Measurements from ENCODE around the gene TSPYL2.

Gene TSPYL2

DNA sequence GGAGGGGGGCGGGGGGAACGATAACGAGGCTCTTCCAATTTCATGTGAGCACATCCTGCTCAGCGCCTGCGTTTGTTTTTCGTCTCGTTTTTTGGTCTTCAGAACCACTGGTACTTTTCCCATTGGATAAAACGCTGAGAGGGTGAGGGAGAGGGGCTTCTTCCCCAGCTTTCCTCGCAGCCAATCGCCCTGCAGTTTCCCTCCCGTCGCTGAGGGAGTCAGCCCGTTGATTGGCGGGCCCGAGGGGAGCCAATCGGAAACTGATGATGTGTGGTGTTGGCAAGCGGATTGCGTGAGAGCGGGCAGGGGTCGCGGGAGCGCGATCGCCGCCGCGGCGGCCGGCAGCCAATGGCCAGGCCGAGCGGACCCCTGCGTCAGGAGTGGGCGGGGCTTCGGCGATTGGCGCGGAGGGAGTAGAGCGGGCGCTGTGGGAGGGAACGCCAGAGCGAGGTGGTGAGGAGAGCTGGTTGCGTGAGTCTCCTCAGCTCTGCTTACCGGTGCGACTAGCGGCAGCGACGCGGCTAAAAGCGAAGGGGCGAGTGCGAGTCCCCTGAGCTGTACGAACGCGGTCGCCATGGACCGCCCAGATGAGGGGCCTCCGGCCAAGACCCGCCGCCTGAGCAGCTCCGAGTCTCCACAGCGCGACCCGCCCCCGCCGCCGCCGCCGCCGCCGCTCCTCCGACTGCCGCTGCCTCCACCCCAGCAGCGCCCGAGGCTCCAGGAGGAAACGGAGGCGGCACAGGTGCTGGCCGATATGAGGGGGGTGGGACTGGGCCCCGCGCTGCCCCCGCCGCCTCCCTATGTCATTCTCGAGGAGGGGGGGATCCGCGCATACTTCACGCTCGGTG lies at the start of gene TSPYL2:
TSS of gene TSPYL2 (plus strand) at position 443 of the 848 bp plus-strand sequence. CDS start at position 575, 132 bp downstream.
- DNase-seq (ENCODE audit: low read depth) = peak; percentile 95
- TF ChIP-seq POLR2A (IDR thresholded peaks at IDR 0.05; ENCODE audit: extremely low read depth, insufficient read length) (peak; percentile 93), MYC (IDR thresholded peaks at IDR 0.05; ENCODE audit: low read depth, low read length) (no peak), MAX (IDR thresholded peaks at IDR 0.05; ENCODE audit: low read depth, low read length) (peak; percentile 30; the same call in 1 of the 2 replicates), CTCF (IDR thresholded peaks at IDR 0.05; ENCODE audit: low read depth, low read length) (no peak)
- peak within 1 kb of the TSS; percentile 61 for H3K4me3 ChIP-seq (ENCODE audit: low read depth, low read length)

DNA sequence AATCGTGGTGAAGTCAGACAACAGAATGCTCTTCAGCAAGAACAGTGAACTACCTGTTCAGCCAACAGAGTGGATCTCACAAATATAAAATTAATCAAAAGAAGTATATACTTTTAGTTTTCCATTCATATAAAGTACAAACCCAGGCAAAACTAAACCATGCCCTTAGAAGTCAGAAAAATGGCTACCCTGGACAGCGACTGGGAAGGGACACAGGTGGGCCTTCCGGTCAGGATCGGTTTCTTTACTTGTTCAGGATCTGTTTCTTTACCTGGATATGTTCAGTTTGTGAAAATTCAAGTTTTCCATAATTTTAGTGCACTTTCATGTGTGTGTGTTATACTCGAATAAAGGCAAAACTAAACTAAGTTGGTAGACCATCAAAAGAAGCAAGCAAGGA lies 46.0 kb upstream of the TSPYL2 start:
- TF ChIP-seq MYC (IDR thresholded peaks at IDR 0.05; ENCODE audit: low read depth, low read length) = no peak
- no peak for TF ChIP-seq CTCF (IDR thresholded peaks at IDR 0.05; ENCODE audit: low read depth, low read length)
- TF ChIP-seq MAX (IDR thresholded peaks at IDR 0.05; ENCODE audit: low read depth, low read length) = no peak
- no peak for TF ChIP-seq POLR2A (IDR thresholded peaks at IDR 0.05; ENCODE audit: extremely low read depth, insufficient read length)
- no peak overlapping the region for H3K4me3 ChIP-seq (ENCODE audit: low read depth, low read length)
- DNase-seq (ENCODE audit: low read depth) = no peak

DNA sequence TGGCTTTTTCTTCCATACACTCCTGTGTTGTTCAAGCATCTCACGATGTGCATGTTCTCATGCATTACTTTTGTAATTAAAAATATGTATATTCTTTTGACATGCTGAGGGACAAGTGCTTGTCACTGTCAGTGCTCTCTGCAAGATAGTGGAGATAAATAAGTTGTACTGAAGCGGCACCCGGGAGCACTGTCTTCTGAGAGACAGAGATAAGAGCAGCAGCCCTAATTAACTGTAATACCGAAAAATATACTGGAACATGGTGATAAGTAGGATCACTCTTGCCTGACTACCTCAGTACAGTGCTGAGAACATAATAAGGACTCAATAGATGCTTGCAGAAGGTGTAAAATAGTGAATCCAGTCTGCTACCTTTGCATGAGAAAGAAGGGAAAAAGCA lies 42.9 kb upstream of the TSPYL2 start:
- TF ChIP-seq POLR2A (IDR thresholded peaks at IDR 0.05; ENCODE audit: extremely low read depth, insufficient read length) (no peak), MYC (IDR thresholded peaks at IDR 0.05; ENCODE audit: low read depth, low read length) (no peak), MAX (IDR thresholded peaks at IDR 0.05; ENCODE audit: low read depth, low read length) (no peak), CTCF (IDR thresholded peaks at IDR 0.05; ENCODE audit: low read depth, low read length) (no peak)
- no peak for DNase-seq (ENCODE audit: low read depth)
- H3K4me3 ChIP-seq (ENCODE audit: low read depth, low read length) = no peak overlapping the region

GRCh38 chrX:53044995-53045394 lies 37.2 kb upstream of the TSPYL2 start:
- TF ChIP-seq POLR2A (IDR thresholded peaks at IDR 0.05; ENCODE audit: extremely low read depth, insufficient read length) (no peak), MAX (IDR thresholded peaks at IDR 0.05; ENCODE audit: low read depth, low read length) (no peak), MYC (IDR thresholded peaks at IDR 0.05; ENCODE audit: low read depth, low read length) (no peak), CTCF (IDR thresholded peaks at IDR 0.05; ENCODE audit: low read depth, low read length) (no peak)
- no peak for DNase-seq (ENCODE audit: low read depth)
- no peak overlapping the region for H3K4me3 ChIP-seq (ENCODE audit: low read depth, low read length)

DNA sequence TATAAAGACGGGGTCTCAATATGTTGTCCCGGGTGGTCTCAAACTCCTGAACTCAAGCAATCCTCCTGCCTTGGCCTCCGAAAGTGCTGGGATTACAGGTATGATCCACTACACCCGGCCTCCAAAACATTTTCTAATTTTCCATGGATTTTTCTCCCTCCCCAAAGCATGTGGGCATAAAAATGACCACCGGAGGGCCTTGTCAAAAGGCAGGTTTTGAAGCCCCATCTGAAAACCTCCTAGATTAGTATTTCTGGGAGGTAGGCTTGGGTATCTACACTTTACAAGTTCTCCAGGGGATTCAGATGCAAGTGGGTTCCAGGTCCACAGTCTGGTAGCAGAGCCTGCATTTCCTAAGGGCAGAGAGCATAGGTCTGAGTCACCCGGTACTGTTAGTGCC lies 34.9 kb upstream of the TSPYL2 start:
- peak; percentile 3 for DNase-seq (ENCODE audit: low read depth)
- H3K4me3 ChIP-seq (ENCODE audit: low read depth, low read length) = no peak overlapping the region
- TF ChIP-seq CTCF (IDR thresholded peaks at IDR 0.05; ENCODE audit: low read depth, low read length) = peak; percentile 32
- TF ChIP-seq MYC (IDR thresholded peaks at IDR 0.05; ENCODE audit: low read depth, low read length) = no peak

Data from NB4 (cell line).